Left kidney (tissue), 2 donors: ENCODE measurements around the gene EHBP1L1. TPM values are rescaled to one million over a fixed set of nuclear protein-coding genes. Genes with fewer than 3 reads are reported as not detected.
"Not testable (repeated sequence)": the region's sequence is repeated elsewhere in the genome, so short reads cannot be mapped to it uniquely, and the experiment has no call there.

Source experiments
- DNase-seq: peaks from one replicate; pipeline ENCODE4 v3.0.0-alpha.2; 2013
- polyA plus RNA-seq: library from polyadenylated mRNA; unstranded; fragments of 120-200 nt; gene quantifications from one replicate; pipeline ENCODE4 v1.2.1, GENCODE V29; 2013; ENCODE audit not compliant: insufficient read length

Gene EHBP1L1
- polyA plus RNA-seq, 1 donor: 19.0 TPM

GRCh38 chr11:65560555-65561418 lies 15.1 kb upstream of the EHBP1L1 start:
- DNase-seq: no peak

- no peak for DNase-seq
Observed at GRCh38 chr11:65562020-65562419, 13.8 kb upstream of the EHBP1L1 start.

- no peak for DNase-seq
Observed at GRCh38 chr11:65562788-65563187, 13.1 kb upstream of the EHBP1L1 start.

GRCh38 chr11:65563601-65564000 lies 12.3 kb upstream of the EHBP1L1 start:
- no peak for DNase-seq

GRCh38 chr11:65564879-65565559 lies 10.8 kb upstream of the EHBP1L1 start:
- not testable (repeated sequence) for DNase-seq

- no peak for DNase-seq
Observed at GRCh38 chr11:65565624-65566453, 10.0 kb upstream of the EHBP1L1 start.

GRCh38 chr11:65569164-65569972 lies 6.5 kb upstream of the EHBP1L1 start:
- no peak for DNase-seq

GRCh38 chr11:65569973-65570918 lies 5.6 kb upstream of the EHBP1L1 start, which contains the start of gene ZNRD2:
TSS of gene ZNRD2 (plus strand) at chr11:65570477. CDS start at chr11:65570492, 15 bp downstream.
- peak; percentile 95 for DNase-seq

- DNase-seq: no peak
Observed at GRCh38 chr11:65571420-65571819, 4.4 kb upstream of the EHBP1L1 start.

- no peak for DNase-seq
Observed at GRCh38 chr11:65571940-65572339, 3.9 kb upstream of the EHBP1L1 start.

GRCh38 chr11:65572356-65573051 lies 3.3 kb upstream of the EHBP1L1 start, which contains the start of gene FAM89B:
TSS of gene FAM89B (plus strand) at chr11:65572538. CDS start at chr11:65572670, 132 bp downstream.
- DNase-seq: peak; percentile 90

- no peak for DNase-seq
Observed at GRCh38 chr11:65573391-65574079, 2.3 kb upstream of the EHBP1L1 start.

- DNase-seq: peak; percentile 82
Observed at GRCh38 chr11:65574109-65574810, 1.6 kb upstream of the EHBP1L1 start.

- DNase-seq: no peak
Observed at GRCh38 chr11:65574811-65575567, 864 bp upstream of the EHBP1L1 start.

GRCh38 chr11:65576232-65576866 lies 496 bp downstream of the EHBP1L1 start:
- DNase-seq: no peak

- no peak for DNase-seq
Observed at GRCh38 chr11:65576867-65577755, 1.3 kb downstream of the EHBP1L1 start.
